Measurements from ENCODE around the gene C1QB. TPM values are rescaled to one million over a fixed set of nuclear protein-coding genes. Genes with fewer than 3 reads are reported as not detected.
A peak's percentile ranks its signal among the peaks of the same experiment; 100 is the strongest.

C1QB gene
- total RNA-seq, 1 donor from 2014 or later, result 96.2 TPM

GRCh38 chr1:22638476-22639234, 14.4 kb upstream of the C1QB start:
- Histone ChIP-seq H3K36me3 (no peaks in the 10 kb centered on the region), H3K4me1 (peaks cover 12% of the 10 kb centered on the region), H3K27me3 (ENCODE audit: low read depth) (peaks cover 86% of the 10 kb centered on the region), H3K4me3 (peak overlapping the region; percentile 44), H3K27ac (replicated peaks) (no peak overlapping the region), H3K9me3 (replicated peaks) (no peaks in the 10 kb centered on the region)
- no peak for DNase-seq
- intact Hi-C loops (cut with micrococcal nuclease), result no loop called here
- no peak for TF ChIP-seq CTCF (IDR thresholded peaks at IDR 0.05; ENCODE audit: borderline replicate concordance)

- peaks cover 12% of the 10 kb centered on the region for H3K4me1 ChIP-seq
- TF ChIP-seq CTCF (IDR thresholded peaks at IDR 0.05; ENCODE audit: borderline replicate concordance), result no peak
- H3K27ac ChIP-seq (replicated peaks), result no peak overlapping the region
- peaks cover 79% of the 10 kb centered on the region for H3K27me3 ChIP-seq (ENCODE audit: low read depth)
- peak overlapping the region; percentile 44 for H3K4me3 ChIP-seq
- peak; percentile 27 for DNase-seq
- no peaks in the 10 kb centered on the region for H3K36me3 ChIP-seq
- H3K9me3 ChIP-seq (replicated peaks), result no peaks in the 10 kb centered on the region
- intact Hi-C loops (cut with micrococcal nuclease), result no loop called here
These were observed 13.8 kb upstream of the C1QB start for GRCh38 chr1:22639286-22639685.

- DNase-seq, result no peak
- Histone ChIP-seq H3K27me3 (ENCODE audit: low read depth) (peaks cover 72% of the 10 kb centered on the region), H3K27ac (replicated peaks) (no peak overlapping the region), H3K36me3 (no peaks in the 10 kb centered on the region), H3K4me3 (no peak overlapping the region), H3K4me1 (peaks cover 9% of the 10 kb centered on the region), H3K9me3 (replicated peaks) (no peaks in the 10 kb centered on the region)
- TF ChIP-seq CTCF (IDR thresholded peaks at IDR 0.05; ENCODE audit: borderline replicate concordance), result no peak
- intact Hi-C loops (cut with micrococcal nuclease), result loop anchor here (5.0 kb wide), 1 partner anchor 219 kb away; no protein-coding TSS in a partner anchor
These were observed 11.8 kb upstream of the C1QB start for GRCh38 chr1:22641247-22641646.

- H3K4me3 ChIP-seq, result no peak overlapping the region
- DNase-seq, result peak; percentile 86
- H3K36me3 ChIP-seq, result no peaks in the 10 kb centered on the region
- peaks cover 4% of the 10 kb centered on the region for H3K4me1 ChIP-seq
- TF ChIP-seq CTCF (IDR thresholded peaks at IDR 0.05; ENCODE audit: borderline replicate concordance), result peak; percentile 92
- intact Hi-C loops (cut with micrococcal nuclease), result loop anchor here (5.0 kb wide), 1 partner anchor 220 kb away; no protein-coding TSS in a partner anchor
- peak overlapping the region; percentile 33 for H3K27ac ChIP-seq (replicated peaks)
- no peaks in the 10 kb centered on the region for H3K9me3 ChIP-seq (replicated peaks)
- peaks cover 65% of the 10 kb centered on the region for H3K27me3 ChIP-seq (ENCODE audit: low read depth)
These were observed 11.0 kb upstream of the C1QB start for GRCh38 chr1:22641906-22642636.

- TF ChIP-seq CTCF (IDR thresholded peaks at IDR 0.05; ENCODE audit: borderline replicate concordance), result no peak
- Histone ChIP-seq H3K27ac (replicated peaks) (peak within 1 kb of the TSS; percentile 33), H3K4me3 (peak within 1 kb of the TSS; percentile 46), H3K36me3 (no peaks in the 10 kb centered on the region), H3K9me3 (replicated peaks) (no peaks in the 10 kb centered on the region), H3K27me3 (ENCODE audit: low read depth) (peaks cover 56% of the 10 kb centered on the region), H3K4me1 (peaks cover 4% of the 10 kb centered on the region)
- peak; percentile 51 for DNase-seq
- intact Hi-C loops (cut with micrococcal nuclease), result loop anchor here (5.0 kb wide), 1 partner anchor 221 kb away; no protein-coding TSS in a partner anchor
These were observed 9.7 kb upstream of the C1QB start, which contains the start of gene C1QC for GRCh38 chr1:22643381-22643780. C1QC (plus strand) TSS chr1:22643633; CDS start chr1:22644024, 391 bp downstream.
